Raji (cell line): ENCODE data around the gene HOXA3.

ENCODE experiments used
- POLR2A ChIP-seq: IDR thresholded peaks from 2 replicates; pipeline ENCODE4 v1.6.1; 2011; ENCODE audit warnings: low read depth, low read length, control low read depth; ENCODE audit not compliant: insufficient read depth

HOXA3 gene

DNA sequence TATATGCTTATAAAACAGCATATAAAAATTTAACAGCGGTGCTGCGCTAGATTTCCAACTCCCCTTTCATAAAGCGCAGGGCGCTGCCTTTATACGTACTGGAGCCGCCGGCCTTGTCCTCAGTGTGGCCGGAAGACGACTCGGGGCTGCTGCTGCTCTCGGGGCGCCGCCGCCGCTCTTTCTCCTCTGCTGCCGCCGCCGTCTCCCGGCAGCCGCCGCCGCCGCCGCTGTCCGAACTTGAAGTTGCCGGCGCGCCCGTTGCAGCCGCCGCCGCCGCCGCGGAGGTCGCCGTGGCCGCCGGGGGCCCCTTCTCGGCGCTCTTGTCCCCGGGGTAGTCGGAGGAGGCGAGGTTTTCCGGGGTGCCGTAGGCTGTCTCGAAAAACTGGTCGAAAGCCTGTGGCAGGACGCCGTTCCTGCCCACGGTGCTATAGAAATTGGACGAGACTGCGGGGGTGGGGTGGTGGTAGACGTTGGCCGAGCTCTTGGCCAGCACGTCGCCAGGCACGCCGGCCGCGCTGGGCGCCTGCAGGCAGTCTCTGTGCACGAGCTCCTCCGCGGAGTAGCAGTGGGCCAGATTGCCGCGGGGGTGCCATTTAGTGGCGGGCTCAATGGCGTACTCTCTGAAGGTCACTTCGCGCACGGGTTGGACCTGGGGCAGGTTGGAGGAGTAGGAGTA, 32.1 kb upstream of the HOXA3 start:
- no peak for TF ChIP-seq POLR2A

DNA sequence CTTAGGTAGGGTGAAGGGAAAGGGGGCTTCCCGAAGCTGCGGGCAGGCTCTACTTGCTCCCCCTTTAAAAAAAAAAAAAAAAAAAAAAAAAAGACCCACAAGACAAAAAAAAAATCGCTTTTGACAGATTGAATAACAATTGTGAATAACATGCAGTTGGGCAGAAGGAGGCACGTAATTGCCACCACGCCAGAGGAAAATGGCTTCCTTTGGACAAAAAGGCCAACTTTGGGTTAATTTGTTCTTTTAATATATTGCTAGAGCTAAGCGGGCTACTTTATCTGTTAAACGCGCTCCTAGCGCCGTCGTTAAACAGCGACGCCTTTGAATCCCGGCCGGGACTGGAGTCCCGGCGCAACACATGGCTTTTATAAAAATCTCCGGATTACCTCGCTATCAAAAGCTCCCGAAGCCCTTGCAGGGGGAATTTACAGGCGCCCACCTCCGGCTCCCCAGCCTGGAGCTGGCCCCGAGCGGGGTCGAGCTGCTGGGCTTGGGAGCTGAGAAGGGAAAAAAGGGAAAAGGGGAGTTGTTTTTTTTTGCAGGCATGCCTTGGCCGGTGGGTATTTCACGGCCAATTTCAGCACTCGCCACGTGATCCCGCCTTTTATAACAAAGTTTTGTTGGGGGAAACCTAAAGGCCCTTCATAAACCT, 31.4 kb upstream of the HOXA3 start:
- TF ChIP-seq POLR2A = no peak

DNA sequence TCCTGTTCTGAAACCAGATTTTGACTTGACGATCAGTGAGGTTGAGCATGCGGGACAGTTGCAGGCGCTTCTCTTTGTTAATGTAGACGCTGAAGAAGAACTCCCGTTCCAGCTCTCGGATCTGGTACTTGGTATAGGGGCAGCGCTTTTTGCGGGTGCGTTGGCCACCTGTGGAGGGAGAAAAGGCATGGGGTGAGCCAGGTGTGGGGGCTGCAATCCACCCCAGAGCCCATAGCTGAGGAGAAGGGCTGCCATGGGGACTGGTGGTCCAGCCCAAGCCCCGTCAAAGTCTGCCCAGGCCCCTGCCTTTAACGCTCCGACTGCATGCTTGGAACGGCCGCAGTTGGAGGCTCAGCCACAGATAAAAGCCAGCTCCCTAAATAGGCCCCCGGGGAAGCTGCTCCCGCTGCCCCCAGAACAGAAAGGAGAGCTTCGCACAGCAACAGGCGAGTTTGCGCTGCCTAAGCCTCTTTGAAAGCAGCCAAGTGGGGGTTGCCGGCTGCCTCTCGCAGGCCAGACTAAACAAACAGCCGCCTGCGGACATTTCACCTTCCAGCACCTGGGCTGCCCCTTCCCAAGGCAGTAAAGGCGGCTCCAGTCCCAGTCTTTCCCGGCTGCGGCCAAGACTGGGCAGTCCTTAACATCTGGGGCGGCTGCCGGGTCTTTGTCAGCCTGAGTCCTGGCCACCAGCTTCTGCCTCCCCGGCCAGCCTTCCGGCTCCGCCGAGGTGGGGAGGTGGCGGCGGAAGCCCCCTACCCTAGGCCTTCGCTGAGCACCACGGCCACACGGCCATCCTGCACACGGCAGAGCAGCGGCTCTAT, 30.7 kb upstream of the HOXA3 start:
- TF ChIP-seq POLR2A = no peak

DNA sequence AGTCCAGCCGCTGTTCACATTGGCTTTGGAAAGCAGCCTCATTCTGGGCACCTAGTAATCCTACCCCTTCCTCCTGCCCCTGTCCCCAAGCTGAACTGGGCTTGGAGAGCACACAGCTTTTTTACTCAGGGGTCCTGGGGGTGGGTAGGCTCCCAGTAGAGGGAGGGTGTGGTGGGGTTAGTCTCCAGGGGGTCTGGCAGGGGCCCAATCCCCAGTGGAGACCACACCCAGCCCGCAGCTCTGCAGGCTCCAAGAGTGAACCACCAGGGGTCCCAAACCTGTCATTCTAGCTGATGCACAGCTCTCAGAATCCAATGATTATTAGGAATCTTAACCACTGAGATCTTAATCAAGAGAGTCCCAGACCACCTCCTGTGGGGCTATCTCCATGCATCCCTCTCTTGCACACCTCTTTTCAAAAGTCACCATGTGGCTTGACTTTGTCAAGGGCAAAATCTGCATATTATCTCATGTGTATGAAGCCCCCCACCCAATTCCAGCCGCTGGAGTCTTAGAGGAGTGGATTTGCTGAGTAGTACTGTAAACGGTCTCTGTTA, 30.0 kb upstream of the HOXA3 start:
- TF ChIP-seq POLR2A = no peak

DNA sequence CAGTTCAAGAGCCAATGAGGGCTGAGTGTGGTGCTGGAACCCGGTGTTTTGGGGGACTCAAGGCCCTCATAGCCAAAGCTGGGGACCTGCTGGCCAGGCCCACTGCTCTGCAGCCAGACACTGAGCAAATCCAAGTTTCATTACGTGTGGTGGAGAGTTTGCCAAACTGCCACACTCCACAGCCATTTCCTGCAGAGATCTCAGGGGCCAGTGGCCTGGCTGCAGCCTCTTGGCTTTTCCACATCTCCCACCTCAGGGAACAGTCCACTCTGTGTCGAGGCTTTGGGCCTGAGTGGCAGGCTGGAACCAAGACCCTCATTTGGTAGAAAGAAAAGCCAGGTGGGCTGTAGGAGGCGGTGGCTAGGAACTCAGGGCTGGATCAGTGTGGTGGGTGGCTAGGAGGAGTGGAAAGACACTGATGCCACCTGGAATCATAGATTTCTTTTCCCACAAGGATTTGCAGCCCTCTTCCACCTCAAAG, 29.5 kb upstream of the HOXA3 start:
- no peak for TF ChIP-seq POLR2A

DNA sequence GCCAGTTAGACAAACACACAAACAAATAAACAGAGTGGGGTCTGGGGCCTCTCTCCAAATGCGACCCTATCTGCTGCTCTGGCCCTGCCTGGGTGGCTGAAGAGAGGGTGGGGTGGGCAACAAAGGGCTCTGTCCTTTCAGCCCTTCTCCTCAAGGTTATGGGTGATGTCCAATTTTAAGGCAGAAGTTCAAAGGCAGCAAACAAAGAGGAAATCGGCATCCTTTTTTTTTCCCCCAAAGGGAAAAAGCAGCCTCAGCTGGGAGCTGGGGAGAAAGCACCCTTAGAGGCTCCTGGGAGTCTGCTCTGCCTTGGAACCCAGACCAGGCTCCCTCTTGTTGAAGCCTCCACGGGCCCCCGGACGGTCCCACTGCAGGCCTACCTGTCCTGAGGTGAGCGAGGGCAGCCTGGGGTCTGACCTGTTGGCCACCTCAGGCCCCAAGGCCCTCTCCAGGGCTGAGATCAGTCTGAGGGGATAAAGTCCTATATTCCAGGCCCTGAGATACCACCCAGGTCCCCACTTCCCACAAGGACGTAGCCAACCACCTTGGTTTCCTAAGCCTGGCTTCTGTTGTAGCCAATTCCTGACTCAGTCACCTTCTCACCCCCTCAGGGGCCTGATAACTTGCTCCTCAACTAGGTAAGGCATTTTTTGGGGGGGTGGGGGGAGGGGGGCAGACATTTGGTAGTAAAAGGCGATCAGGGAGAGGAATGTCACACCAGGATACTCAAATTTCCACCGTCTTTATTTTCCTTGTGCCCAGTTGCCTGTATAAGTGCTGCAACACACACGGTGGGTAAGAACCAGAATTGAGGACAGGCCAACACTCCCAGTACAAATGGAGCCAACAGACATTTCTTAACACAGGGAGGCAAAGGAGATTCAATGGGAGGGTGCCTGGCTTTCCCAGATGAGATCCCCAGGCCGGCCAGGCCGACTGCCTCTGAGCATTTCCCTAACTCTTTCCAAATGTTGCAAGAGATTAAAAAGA, 28.3 kb upstream of the HOXA3 start:
- TF ChIP-seq POLR2A = no peak

DNA sequence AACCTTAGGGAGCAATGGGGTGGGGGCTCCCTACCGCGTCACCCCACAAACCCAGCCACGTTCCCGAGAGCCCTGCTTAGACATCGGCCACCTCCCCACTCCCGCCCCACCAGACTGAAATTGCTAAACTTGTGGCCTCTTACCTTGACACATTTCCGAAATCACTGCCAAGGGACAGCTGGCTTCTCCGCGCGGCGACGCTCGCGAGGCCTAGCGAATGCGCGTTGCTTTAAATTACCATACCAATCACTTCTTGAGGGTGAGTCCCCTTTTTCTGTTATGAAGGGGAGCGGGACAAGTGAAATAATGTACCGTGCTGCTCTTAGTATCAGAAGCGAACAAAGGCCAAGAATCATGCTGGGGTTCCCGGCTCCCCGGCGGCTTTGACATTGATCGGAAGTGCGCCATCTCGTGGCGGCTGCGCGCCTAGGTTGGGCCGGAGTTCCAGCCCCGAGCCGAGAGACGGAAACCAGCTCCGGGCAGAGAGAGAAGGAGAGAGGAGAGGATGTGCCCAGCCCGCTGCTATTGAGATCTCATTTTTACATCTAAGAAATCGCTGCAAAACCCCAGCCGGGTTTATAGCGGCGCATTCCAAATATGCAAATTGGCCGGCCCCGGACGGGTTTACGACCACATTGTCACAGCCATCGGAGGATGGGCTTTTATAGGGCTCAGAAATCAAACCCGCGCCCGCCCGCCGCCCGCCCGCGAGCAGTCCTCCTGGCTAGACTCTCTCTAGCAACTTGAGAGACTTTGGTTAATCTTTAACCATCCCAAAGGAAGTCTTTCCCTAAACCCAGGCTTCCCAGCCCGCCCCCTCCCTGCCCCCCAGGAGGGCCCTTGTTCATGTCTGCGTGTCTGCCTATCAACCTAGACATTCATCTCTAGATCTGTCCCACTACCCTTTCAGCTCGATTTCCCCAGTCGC, 27.4 kb upstream of the HOXA3 start:
- TF ChIP-seq POLR2A = no peak

DNA sequence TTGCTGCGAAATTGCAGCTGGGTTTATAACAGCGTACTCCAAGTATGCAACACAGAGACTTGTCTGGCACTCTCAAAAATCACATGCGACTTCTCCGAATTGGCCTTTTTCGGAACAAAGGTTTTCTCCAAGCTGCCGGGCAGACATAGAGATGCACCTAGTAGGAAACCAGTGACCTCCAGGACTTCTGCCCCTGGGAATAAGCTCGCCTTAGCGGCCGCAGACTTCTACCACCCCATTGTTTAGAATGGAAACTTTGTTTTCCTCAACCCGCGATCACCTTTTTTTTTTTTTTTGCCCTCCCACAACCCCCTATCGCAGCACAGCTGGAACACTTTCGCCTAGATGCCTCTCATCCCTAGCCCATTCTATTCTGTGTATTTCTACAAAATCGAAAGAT, 26.6 kb upstream of the HOXA3 start:
- TF ChIP-seq POLR2A = no peak

DNA sequence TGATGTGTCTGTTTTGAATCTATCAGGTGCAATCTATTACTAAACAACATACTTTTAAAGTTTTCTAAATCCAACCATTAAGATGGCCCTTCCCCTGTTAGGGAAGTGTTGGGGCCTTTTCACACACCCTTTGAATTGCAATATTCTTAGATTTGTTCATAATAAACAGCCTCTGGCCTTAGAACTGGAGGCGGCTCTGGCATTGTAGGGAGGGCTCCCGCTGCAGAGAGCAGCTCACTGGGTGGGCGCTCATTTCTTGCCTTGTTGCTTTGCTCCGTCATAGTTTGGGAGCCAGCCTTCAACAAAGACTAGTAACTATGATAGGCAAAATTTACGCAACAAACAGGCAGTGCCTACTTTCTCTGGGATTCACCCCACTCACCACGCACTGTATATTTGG, 26.0 kb upstream of the HOXA3 start:
- TF ChIP-seq POLR2A = no peak

DNA sequence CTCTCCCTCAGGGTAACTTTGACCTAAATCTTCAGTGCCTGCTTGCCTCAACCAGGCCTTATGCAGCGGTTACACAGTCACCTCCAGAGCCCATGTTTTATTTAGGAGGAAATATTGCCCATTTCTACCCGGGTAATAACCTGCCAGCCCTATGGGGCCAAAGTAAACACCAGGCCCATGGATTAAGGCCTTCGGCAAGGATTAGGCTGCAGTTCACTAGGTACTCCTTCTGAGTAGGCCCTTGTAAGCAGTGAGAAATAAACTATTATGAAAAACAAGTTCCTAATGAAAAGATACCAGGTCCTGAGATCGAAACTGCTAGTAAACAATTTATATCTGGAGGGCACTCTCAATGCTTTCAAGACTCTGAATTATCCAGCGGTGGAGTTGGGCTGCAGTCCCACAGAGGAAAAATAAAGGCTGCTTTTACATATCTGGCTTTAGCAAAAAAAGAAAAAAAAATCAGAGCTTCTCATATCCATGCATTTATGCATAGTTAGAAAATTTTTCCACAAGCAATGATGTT, 25.5 kb upstream of the HOXA3 start:
- no peak for TF ChIP-seq POLR2A

DNA sequence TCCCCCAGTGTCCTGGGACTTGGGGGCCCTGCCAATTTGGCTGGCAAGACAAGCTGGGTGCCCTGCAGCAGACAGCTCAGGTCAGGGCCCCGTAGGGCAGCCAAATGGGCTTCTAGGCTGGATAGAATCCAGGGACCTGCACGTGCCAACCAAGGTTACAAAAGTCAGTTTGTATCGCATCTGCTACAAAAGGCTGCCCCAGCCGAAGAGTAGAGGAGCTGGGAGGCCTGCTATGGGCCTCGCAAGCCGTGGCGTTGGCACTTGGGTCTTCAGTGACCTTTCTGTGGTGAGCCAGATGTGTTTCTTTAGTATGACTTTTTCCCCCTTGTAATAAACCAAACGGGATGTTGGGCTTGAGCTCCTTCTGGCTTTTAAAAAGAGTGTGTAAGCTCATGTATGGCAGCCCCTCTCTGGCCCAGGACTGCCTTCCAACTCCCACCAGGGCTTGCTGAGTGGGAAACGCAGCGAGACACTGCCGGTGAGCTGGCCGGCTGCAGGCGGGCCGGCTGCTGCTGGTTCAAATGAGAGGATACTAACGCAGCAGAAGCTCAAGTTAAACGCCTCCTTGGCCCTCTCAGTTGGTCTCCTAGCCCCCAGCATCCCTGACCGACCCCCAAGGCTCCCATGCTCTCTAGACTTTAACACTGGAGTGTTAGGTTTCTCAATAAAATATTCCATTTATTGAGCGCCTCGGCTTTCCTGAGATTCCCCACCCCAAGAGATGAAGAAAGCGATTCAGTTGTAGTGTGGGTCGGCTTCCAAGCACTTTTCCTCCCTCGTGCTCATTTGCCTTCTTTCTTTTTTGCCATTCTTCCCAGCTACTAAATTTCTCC, 24.8 kb upstream of the HOXA3 start:
- TF ChIP-seq POLR2A = no peak

DNA sequence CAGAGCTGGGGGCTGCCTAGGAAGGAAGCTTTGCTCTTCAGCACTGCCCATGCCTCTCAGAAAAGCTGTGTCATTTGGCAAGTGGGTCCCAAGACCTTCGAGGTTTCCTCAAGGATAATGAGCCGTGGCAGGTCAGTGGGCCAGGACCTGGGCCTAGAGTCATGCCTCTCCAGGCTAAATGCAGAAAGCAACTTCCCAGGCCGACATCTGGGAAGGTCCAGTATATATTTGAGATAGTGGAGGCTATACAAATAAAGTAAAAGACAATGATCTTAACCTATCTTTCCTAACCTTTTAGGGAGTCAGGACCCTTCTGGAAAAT, 24.1 kb upstream of the HOXA3 start:
- TF ChIP-seq POLR2A = no peak
